ENCODE data around the gene ZNF302. TPM values are rescaled to one million over a fixed set of nuclear protein-coding genes. Genes with fewer than 3 reads are reported as not detected.
"Not testable (repeated sequence)": the region's sequence is repeated elsewhere in the genome, so short reads cannot be mapped to it uniquely, and the experiment has no call there.

Gene ZNF302
- total RNA-seq, 1 donor from 2014 or later = 17.2 TPM

DNA sequence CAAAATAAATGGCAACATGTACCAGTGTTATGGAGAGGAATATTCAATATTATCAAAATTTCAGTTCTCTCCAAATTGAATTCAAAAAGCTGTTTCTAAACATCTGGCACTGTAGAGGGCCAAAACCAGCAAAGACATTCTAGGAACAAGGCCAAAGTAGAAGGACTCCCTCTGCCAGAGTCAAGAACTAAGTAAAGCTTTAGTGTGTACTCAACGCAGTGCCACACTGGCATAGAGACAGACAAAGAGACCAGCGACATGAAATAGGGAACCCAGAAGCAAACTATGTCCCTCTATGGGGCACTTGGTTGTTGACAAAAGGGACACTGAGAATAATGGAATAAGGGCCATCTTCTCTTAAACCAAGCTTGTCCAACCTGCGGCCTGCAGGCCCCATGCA is 16.1 kb upstream of the ZNF302 start:
- no peaks in the 10 kb centered on the region for H3K9me3 ChIP-seq
- H3K27me3 ChIP-seq = no peaks in the 10 kb centered on the region
- no peak overlapping the region for H3K4me3 ChIP-seq
- H3K27ac ChIP-seq = no peak overlapping the region
- no peaks in the 10 kb centered on the region for H3K4me1 ChIP-seq
- DNase-seq (ENCODE audit: extremely low spot score in 2 of 2) = no peak
- TF ChIP-seq POLR2AphosphoS5 (IDR thresholded peaks at IDR 0.05; ENCODE audit: insufficient read depth in 1 of 2, low read depth in 1 of 2) (no peak), POLR2A (IDR thresholded peaks at IDR 0.05) (no peak)
- TF ChIP-seq, protein P1, sequence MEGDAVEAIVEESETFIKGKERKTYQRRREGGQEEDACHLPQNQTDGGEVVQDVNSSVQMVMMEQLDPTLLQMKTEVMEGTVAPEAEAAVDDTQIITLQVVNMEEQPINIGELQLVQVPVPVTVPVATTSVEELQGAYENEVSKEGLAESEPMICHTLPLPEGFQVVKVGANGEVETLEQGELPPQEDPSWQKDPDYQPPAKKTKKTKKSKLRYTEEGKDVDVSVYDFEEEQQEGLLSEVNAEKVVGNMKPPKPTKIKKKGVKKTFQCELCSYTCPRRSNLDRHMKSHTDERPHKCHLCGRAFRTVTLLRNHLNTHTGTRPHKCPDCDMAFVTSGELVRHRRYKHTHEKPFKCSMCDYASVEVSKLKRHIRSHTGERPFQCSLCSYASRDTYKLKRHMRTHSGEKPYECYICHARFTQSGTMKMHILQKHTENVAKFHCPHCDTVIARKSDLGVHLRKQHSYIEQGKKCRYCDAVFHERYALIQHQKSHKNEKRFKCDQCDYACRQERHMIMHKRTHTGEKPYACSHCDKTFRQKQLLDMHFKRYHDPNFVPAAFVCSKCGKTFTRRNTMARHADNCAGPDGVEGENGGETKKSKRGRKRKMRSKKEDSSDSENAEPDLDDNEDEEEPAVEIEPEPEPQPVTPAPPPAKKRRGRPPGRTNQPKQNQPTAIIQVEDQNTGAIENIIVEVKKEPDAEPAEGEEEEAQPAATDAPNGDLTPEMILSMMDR (IDR thresholded peaks at IDR 0.05) = no peak
- intact Hi-C loops (cut with DNase I) = no loop called here
- no peaks in the 10 kb centered on the region for H3K36me3 ChIP-seq

DNA sequence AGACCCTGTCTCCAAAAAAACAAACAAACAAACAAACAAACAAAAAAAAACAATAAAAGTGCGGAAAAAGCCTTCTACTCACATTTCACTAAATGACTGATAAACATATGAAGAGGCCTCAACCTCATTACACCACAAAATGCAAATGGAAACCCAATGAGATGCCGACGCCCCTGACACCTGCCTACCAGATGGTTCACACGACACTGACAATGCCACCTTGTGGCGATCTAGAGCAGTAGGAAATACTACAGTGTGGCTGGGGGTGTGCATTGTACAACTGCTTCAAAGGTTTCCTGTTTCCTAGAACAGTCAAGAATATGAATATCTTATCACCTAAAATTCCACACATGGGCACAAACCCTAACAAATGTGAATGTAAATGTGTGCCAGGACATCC is 14.6 kb upstream of the ZNF302 start:
- H3K9me3 ChIP-seq = no peaks in the 10 kb centered on the region
- H3K27me3 ChIP-seq = no peaks in the 10 kb centered on the region
- peaks cover 10% of the 10 kb centered on the region for H3K4me1 ChIP-seq
- no peak overlapping the region for H3K27ac ChIP-seq
- H3K36me3 ChIP-seq = no peaks in the 10 kb centered on the region
- TF ChIP-seq POLR2A (IDR thresholded peaks at IDR 0.05) = no peak
- no peak for TF ChIP-seq POLR2AphosphoS5 (IDR thresholded peaks at IDR 0.05; ENCODE audit: insufficient read depth in 1 of 2, low read depth in 1 of 2)
- TF ChIP-seq, protein P1 (IDR thresholded peaks at IDR 0.05) = no peak
- DNase-seq (ENCODE audit: extremely low spot score in 2 of 2) = no peak
- no peak overlapping the region for H3K4me3 ChIP-seq
- intact Hi-C loops (cut with DNase I) = no loop called here

DNA sequence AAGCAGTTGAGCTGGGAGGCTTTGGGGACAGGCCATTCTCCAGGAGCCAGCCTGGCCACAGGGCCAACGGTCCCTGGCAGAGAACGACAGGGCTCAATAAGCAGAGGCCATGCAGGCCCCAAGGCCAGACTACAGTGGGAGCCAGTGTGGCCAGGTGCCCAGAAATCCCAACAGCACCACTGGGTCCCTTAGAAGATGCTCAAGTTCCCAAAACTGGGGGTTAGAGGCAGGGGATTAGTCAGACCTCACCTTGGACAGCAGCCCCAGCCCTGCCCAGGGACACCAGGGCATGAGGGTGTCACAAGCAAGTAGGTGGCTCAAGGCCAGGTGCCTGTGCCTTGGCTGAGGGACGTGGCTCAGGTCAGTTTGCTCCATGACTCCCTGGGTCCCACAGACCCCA is 13.3 kb upstream of the ZNF302 start:
- Histone ChIP-seq H3K4me1 (peaks cover 11% of the 10 kb centered on the region), H3K9me3 (no peaks in the 10 kb centered on the region), H3K27me3 (no peaks in the 10 kb centered on the region), H3K4me3 (no peak overlapping the region), H3K36me3 (no peaks in the 10 kb centered on the region), H3K27ac (no peak overlapping the region)
- intact Hi-C loops (cut with DNase I) = no loop called here
- DNase-seq (ENCODE audit: extremely low spot score in 2 of 2) = no peak
- TF ChIP-seq, protein P1 (IDR thresholded peaks at IDR 0.05) = no peak
- no peak for TF ChIP-seq POLR2A (IDR thresholded peaks at IDR 0.05)
- no peak for TF ChIP-seq POLR2AphosphoS5 (IDR thresholded peaks at IDR 0.05; ENCODE audit: insufficient read depth in 1 of 2, low read depth in 1 of 2)

DNA sequence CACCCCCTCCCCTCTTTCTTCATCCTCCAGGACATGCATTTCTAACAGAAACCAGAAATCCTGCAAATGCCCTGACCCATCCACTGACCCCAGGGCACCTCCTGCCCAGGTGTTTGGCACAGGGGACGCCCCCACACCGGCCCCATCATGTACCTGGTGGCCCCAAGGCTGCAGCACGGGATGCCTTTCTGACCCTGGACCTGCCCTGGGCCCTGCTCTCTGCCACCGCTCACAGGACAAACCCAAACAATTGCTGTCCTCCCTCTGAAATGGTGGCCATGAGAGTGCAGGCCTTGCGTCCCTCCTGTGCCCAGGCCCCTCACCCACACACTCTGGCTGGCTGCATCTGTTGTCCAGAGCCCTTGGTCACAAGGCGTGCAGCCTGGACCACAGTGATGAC is 12.6 kb upstream of the ZNF302 start:
- H3K4me1 ChIP-seq = peaks cover 11% of the 10 kb centered on the region
- no peaks in the 10 kb centered on the region for H3K36me3 ChIP-seq
- DNase-seq (ENCODE audit: extremely low spot score in 2 of 2) = no peak
- intact Hi-C loops (cut with DNase I) = no loop called here
- TF ChIP-seq POLR2A (IDR thresholded peaks at IDR 0.05) (no peak), POLR2AphosphoS5 (IDR thresholded peaks at IDR 0.05; ENCODE audit: insufficient read depth in 1 of 2, low read depth in 1 of 2) (no peak)
- TF ChIP-seq, protein P1 (IDR thresholded peaks at IDR 0.05) = no peak
- H3K27ac ChIP-seq = no peak overlapping the region
- H3K4me3 ChIP-seq = no peak overlapping the region
- no peaks in the 10 kb centered on the region for H3K27me3 ChIP-seq
- H3K9me3 ChIP-seq = no peaks in the 10 kb centered on the region

DNA sequence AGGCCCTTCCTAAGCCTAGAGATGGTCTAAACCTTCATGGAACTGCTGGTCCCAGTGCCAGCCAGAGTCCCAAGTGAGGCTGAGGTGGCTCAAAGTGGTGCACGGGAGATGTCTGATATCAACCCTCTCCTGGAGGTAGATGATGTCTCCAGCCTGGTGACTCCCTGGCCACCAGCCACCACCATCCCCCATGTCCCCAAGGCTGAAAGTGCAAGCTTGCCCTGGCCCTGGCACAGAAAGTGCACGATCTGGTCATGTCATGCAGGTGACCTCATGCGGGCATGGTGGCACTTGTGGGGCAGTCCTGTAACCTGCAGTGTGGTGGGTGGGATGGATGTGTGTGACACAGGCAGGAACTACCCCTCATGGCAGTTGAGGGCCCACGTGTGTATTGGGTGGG is 12.2 kb upstream of the ZNF302 start:
- H3K27me3 ChIP-seq; H3K9me3 ChIP-seq; H3K36me3 ChIP-seq; intact Hi-C loops (cut with DNase I); DNase-seq (ENCODE audit: extremely low spot score in 2 of 2); H3K27ac ChIP-seq; H3K4me3 ChIP-seq: not testable (repeated sequence)
- peaks cover 11% of the 10 kb centered on the region for H3K4me1 ChIP-seq
